T-helper 22 cell (primary cell): ENCODE results near the gene FXYD6.

Source experiments
- DNase-seq: peaks from one replicate; pipeline ENCODE4 v3.0.0-alpha.2; 2020; ENCODE audit warnings: low read depth

The FXYD6 gene

DNA sequence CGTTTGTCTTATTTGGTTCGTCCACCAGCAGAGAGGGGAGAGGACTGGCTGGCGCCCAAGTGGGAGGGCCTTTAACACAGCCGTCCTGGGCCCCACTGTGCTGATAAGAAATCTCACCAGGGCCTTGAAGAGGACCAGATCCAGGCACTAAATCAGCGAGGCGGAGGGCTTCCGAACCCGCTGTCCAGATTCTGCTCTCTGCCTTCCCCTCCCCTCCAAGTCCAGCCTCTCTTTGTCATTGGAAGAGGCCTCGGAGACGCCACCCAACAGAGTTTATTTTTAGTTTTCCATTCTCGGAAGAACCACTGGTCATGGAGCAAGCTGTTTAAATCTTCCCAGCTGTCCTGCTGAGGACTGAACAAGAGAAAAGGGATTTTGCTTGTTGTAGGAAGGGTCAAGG lies 9.3 kb upstream of the FXYD6 start:
- DNase-seq: no peak

DNA sequence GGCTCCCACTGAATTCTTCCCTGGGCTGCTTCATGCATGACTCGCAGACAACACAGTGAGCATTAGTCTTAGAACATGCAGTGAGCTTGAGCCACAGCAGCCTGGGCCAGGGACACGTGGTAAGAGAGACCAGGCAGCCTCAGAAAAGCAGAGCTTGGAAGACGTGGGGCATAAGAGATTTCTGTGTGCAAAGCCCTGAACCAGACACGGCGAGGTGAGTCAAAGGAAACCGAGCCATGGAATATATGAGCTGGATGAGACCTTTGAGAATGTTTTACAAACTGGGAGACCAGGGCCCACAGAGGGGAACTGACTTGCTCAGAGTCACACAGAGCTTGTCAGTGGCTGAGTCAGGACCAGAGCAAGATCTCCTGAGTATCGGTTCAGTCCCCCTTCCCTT lies 8.5 kb upstream of the FXYD6 start:
- DNase-seq: no peak

DNA sequence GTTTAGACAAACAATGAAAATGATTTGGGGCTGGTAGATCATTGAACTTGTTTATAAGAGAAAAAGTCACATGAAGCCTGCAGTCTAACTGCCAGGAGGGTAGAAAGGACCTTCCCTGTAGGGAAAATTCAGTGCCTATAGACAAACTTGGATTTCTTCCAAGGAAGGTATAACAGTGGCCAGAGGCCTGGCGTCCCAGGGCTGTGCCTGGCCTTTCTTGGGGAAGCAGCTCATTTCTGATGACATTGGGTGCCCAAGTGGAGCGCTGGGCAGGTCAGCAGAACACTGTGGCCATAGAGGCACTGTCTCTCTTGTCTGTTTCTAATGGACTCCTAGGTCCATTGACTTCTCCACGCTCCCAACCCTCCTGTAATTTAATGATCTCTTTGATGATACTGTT lies 6.6 kb upstream of the FXYD6 start:
- no peak for DNase-seq

DNA sequence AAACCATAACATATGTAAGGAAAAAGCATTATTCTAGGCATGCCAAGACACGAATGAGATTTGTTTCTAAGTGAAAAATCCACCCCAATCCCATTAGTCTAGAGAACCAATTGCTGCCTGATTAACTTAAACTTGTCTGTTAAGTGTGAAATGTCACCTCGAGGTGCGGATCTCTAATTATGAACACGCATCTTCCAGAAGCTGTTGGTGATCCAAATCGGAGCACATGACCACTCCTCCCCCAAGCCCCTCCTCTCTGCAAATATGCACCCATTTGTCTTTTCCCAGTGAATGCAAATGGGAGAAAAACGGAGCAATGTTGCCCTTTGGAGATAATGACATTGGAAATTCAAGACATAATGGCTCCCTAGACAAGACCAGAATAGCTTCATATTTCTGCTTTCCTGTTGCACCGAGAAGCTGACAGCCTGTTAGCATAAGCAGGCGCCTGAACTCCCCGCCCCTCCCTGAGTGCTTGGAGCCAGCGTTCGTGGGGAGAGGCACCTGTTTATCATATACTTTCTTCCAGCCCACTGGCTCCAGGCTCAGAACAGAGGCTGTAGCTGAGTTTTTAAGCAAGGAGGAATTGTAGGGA lies 6.0 kb upstream of the FXYD6 start:
- DNase-seq: no peak

DNA sequence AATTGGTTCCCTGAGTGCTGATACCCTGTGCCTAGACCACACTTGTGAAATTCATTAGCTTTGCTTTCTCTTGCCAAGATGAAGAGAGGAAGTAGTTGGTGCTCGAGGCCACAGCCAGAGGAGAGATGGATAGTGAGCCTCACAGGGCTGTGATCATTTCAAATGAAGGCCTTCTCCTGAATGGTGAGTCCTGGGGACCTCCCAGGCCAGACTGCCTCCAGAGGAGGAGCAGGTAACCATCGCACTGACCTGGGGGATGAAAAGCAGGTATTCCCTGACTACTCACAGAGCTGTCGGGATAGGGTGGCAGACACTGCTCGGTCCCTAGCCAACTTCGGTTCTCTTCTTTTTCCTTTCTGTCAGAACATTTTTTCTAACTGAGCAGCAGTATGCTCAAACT lies 4.8 kb upstream of the FXYD6 start:
- no peak for DNase-seq

DNA sequence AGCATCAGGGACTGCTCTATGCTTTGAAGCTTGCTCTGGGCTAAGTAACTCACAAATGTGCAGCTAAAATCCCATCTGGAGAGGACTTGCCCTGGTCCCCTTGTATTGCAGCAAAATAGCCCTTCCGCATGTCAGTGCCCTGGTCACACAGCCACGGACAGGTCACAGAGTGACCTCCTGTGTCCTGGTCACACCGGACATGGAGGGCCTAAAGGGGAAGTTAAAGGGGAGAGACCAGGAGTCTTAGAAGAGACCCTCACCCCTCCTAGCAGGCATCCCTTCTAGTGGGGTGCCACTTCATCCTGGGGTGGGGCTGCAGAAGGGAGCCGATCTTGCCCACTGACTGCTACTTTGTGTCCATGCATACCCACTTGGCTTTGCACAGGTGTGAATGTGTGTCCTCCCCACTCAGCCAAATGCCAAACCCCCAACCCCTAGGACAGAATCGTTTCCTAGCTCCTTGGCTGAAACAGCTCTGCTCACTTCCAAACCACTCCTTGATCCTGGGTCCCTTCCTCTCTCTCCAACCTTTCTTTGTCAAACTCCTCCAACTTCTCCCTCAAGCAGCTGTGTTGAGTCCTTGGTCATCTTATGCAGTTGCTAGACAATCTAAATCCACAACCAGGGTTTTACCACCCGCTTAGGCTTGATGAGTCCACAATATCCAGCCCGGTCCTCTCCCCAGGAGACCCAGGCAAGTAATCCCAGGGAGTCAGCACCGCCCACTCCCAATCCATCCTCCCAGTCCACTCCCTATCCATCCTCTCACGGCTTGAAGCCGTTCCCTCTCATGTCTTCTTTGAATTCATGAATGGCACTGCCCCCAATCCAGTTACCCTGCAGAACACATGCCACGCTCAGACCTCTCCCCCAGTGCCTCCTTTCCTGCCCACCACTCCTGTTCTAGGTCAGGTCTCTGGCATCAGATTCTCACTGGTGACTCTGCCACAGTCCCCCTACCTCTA lies 3.3 kb upstream of the FXYD6 start:
- DNase-seq: no peak

DNA sequence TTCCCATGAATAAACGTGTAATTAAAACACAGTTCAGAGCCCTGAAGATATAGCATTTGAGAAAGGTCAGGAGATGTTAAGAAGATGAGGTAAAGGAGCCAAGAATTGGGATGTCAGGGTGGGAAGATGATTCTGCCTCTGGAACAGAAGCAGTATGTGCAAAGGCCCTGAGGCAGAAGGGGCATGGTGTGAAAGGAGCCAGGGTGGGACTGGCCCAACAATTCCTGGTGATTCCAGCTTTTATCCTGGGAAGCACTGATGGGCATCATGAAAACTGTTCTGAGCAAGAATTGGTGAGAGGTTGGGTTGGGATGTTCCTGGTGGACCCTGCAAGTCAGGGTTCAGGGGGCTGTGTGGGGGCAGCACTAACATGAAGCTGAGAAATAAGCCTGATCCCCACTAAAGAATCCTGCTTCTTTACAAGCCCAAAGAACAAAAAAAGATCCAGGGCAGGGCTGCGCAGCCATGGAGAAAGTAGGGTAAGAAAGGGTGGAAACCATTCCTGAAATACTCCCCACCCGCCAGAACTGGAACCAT lies 2.5 kb upstream of the FXYD6 start:
- DNase-seq: no peak

DNA sequence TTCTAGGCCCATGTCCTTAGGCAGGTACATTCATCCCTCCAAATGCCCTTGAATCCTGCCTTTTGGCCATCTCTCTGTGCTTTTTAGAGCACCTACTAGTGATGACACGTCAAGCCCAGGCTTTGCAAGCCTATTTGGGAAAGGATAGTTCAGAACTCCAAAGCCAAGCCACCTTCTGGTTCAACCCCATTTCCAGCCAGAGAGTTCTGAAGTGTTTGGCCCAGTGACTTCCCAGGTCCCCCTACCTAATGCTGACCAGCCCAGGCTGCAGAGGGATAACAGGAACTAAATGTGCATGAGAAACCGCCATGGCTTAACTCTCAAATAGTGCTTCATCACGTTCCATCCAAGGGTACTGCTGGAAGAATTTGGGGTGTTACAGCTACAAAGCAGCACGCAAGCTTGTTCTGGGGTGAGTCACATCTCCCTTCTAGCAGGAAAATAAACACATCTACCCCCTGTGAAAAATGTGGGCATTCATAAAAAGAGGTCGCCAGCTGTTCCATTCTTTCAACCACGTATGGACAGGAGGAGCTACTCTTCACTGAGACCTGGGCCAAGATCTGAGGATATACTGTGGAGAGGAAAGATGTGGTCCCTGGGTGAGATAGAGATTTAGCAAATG lies 2.0 kb upstream of the FXYD6 start:
- DNase-seq: no peak

DNA sequence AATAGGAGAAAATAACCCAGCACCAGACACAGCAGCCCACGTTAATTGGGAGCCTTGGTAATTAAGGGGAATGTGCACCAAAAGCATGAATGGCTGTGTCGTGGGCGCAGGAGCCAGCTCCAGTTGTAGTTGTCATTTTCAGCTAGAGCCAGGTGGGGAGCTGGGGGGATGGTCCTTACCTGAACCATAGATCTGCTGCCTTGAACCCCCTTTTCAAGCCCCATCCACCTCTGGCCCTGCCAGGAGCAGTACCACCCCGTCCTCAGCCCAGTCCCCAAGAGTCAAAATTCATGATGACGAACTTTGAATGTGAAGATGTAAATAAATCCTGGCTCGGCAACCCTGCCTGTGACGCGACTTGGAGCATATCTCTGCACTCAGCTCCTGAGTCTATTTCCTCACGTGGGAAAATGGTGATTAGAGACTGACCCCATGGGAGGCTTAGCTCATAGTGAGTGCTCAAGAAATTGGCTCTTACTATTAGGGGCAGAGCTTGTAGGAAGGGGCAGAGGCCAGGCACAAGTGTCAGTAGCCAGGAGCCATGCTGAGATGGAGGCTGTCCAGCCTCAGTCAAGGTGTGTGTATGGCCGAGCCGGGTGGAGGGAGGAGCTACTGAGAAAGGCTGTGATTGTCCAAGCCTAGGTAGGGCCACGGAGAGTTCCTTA lies 794 bp upstream of the FXYD6 start:
- no peak for DNase-seq

DNA sequence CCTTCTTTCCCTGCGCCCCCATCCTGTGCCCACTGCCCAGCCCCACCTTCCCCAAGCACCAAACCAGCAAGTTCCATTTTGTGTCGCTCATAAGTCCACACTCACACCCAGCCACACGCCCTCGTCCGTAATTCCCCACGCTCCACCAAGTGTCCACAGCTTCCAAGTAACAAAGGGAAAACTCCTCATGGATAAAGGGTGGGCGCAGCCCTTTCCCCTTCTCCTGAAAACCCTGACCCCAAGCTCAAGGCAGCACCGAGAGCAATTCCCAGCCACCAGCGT lies 458 bp downstream of the FXYD6 start:
- no peak for DNase-seq

DNA sequence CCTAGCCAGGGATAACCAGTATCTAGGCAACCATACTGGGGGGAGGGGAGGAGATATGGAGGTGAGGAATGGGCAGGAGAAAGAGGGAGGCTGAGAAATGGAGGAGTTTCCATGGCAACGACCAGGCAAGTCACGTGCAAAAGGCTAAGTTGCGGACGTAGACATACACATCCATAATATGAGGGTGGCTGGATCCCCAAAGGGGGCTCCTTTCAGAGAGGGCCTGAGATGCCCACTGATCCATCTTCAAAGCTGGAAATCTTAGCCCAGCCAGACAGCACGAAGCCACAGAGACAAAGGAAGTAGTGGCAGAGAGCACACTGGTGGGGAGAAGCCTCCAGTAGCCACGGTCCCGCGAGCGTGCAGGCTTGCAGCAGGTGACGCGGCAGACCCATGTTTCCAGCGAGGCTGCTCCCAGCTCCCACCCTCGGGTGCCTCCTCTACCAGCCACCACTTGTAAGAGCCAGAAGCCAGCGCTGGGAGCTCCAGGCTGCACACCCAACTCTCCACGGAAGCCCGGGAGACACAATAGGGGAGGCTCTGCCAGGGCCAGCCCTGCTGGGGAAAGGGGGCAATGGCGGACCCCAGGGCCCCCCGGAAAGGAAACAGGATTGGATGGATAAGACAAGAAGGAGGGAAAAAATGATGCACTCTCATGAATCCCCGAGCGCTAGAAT lies 938 bp downstream of the FXYD6 start:
- no peak for DNase-seq

DNA sequence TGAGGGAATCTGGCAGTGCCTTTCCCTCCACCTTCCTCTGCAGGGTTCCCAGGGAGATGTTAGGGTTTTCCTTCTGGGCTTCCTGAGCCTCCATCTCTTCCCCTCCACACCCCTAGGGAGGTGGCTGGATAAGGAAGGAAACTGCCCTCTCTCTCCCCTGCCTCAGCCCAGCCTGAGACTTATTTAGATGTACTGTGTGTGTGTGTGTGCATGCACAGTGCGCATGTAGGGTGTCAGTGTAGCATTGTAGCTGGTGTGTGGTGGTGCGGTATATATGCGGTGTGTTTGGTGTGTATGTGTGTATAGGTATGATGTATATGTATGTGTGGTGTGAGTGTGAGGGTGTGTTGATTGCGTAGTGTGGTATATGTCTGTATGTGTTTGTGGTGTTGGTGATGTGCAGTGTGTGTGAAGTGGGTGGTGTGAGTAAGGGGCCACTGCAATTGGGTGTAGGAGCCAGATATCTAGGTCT lies 1.5 kb downstream of the FXYD6 start:
- DNase-seq: no peak

DNA sequence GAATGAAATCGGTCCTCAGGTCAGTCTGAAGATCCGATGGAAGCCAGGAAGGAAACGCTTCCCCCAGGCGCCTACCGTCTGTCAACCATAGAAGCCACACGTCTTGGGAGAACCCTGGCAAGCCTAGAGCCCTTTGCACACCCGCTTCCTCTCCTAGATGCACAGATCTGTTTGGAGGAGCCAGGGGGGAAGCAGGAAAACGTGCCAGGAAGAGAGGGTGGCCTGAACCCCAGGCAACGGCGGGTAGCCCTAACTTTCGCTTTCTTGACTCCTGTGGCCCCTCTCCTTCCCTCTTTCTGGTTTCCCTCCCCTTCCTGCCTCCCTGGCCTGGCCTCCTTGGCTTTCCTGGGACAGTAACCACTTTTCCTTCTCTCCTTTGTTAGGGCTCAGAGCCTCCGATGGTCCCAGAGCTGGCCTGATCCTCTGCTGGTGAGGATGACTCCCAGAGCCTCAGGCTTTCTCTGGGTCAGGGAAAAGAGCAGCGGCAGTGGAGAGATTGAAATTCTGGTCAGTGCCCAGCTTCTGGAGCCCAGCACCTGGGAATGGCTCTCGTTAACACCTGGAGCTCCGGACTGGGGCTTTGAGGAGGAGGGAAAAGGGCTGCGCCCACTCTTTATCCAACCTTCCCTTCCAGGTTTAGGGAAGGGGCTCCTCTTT lies 2.1 kb downstream of the FXYD6 start:
- DNase-seq: no peak

DNA sequence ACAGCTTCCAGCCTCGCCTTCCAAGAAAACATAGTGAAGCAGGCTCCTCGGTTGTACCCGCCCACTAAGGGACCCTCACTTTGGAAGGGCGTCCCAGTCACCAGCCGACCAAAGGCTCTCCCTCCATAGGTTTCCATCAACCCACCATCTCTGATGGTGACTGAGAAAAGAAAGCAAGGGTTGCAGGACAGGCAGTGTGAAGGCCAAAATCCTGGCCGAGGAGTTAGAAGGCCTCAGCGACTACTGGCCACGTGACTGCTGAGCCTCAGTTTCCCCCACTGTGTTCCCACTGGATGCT lies 2.7 kb downstream of the FXYD6 start:
- DNase-seq: no peak

DNA sequence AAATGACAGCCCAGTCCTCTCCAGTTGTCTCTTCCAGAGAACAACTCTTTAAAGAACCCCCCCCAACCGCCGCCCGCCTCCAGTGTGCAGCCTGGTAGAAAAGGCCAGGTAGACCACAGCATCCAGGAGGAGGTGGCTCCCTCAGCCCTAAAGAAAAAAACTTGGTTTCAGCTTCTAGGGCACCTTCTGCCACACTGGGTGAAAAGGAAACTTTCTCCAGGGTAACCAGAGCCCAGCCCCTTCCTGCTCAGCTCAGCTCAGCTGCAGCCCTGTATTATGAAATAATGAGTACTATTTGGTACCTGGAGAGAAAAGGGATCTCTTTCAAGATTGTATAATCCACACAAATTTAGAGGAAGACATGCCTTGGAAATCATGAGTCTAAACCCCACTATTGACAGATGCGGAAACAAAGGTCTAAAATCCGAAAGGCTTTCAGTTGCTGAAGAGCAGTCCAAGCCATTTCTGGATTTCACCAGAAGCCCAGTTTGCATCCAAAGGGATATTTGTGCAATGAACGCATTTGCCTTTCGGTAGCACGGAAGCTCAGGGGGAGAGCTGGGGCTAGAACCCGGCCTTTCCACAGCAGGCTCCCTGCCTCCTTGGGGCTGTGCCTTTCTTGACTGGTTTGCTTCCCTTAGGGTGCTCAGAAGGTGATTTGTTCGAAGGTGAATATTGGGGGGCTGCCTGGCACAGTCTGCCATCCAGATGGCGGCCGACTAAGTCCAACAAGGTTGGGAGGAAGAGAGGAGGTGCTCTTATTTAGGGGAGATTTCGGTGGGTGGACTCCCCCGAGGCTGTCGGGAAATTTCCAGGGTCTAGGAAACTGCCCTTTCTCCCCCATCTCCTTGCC lies 3.3 kb downstream of the FXYD6 start:
- DNase-seq: no peak

DNA sequence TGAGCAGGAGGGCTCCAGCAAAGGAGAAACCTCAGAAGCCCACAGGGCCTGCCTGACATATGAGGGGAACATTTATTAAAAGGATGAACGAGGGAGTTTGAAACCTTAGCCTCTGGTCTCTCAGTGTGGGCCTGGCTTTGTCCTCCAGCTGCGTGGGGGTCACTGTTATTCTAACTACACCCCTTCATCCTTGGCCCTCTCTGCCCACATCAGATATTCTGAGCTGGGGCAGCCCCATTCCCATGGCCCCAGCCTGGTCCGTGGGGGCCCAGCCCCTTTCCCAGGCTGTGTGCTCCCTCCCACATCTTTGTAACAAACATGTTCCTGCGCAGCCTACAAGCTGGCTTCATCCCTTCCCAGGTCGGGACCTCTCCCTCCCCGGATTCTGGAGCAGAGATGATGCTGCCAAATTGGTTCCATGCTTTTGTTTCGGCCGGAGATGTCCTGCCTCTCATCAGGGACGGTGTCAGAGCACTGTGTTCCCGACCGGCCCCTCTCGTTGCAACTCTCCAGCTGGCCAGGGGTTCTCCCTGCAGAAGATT lies 4.0 kb downstream of the FXYD6 start:
- no peak for DNase-seq

DNA sequence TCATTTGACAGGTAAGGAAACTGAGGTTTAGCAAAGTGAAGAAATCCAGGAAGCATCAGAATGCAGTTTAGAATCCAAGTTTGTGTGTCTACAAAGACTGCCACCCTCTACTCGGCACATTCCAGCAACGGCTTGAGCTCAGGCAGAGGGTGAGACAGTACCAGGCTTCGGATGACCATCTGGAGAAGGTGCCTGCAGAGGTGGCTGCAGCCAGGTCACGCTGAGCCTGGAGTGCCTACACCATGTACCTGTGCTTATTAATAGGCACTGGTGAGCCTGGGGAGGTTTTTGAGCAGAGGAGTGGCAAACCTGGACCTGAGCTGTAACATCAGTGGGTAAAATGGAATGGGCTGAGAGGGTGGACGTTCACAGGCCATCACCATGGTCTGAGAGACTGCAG lies 4.7 kb downstream of the FXYD6 start:
- no peak for DNase-seq

DNA sequence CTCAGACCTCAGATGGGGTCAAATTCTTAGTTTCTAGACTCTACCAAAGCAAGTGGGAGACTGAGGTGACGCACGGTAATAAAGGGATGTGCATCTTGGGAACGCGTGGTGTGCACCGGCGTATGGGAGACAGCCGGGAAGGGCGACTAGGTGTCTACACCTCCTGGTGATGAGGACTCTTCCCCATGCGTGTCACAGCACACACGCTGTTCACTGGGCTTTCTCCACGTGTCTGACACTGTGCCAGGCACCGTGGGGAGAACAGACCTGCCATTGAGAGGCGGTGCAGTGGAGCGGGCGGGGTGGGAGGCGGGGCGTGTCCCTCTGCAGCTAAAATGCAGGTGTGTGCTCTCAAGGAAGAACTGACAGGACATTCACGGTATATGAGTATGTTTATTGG lies 5.3 kb downstream of the FXYD6 start:
- DNase-seq: no peak

DNA sequence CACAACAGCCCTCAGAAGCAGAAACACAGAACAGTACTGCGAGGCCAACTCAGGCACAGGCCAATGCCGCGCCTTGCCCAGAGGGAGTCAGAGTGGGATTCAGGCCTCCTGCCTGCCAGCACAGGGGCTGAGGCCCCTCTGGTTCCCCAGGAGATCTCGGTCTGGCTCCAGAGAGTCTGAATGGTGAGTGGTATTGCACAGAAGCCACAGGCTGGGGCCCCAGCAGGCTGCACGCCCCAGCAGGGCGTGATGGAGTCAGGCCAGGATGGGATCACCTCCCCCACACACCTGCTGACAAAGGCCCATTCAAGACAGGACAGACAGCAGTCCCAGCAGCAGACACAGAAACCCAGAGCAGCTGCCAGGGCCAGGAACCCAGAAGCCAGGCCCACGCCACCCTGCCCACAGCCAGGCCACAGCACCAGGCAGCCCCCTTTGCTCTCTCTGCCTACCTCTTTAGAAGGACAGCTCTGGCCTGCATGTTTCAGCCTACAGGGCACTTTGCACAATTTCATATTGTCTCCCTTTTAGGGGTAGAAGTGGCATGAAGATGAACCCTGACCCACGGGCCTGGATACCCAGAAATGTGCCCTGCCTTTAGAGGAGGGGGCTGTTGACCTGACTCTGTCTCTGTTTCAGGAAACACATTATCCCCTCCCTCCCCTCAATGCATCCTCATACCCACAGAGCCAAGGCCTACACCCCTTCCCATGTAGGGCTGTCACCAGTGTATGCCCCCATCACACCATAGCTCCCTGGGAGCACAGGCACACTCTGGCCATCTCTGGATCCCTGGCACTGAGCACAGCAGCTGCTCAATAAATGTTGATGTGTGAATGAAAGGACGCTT lies 6.1 kb downstream of the FXYD6 start:
- no peak for DNase-seq
